Astrocyte (in vitro differentiated cells and primary cell): ENCODE results near the gene DNAJB12. TPM values are rescaled to one million over a fixed set of nuclear protein-coding genes. Genes with fewer than 3 reads are reported as not detected.

Source experiments
- DNase-seq: peaks from one replicate; pipeline ENCODE4 v3.0.0-alpha.2; 2010; ENCODE audit warnings: low read depth
- FAIRE-seq: peaks from 2 replicates; lab custom pipeline; 2011; peaks lifted over from hg19 to GRCh38; lab: Jason Lieb, UNC
- H2AFZ ChIP-seq: 2 replicates; pipeline ENCODE4 v1.6.0; 2012; ENCODE audit warnings: low read depth, low read length, inconsistent platforms
- H3K27ac ChIP-seq: 2 replicates; pipeline ENCODE4 v1.5.1; 2011; ENCODE audit warnings: low read depth, low read length, inconsistent platforms
- H3K27me3 ChIP-seq: 2 replicates; pipeline ENCODE4 v1.6.0; 2011; ENCODE audit warnings: low read length, inconsistent platforms; ENCODE audit not compliant: insufficient read depth
- H3K36me3 ChIP-seq: 2 replicates; pipeline ENCODE4 v1.5.1; 2011; ENCODE audit warnings: low read length, inconsistent platforms; ENCODE audit not compliant: insufficient read depth
- H3K4me1 ChIP-seq: 2 replicates; pipeline ENCODE4 v1.5.1; 2011; ENCODE audit warnings: low read length, inconsistent platforms; ENCODE audit not compliant: insufficient read depth
- H3K4me2 ChIP-seq: 2 replicates; pipeline ENCODE4 v1.6.0; 2012; ENCODE audit warnings: low read length, inconsistent platforms
- H3K4me3 ChIP-seq: 2 replicates; pipeline ENCODE4 v1.5.1; 2011; ENCODE audit warnings: low read depth, mild to moderate bottlenecking, low read length, inconsistent platforms; ENCODE audit not compliant: insufficient read depth
- H3K79me2 ChIP-seq: 2 replicates; pipeline ENCODE4 v1.6.0; 2012; ENCODE audit warnings: mild to moderate bottlenecking, low read length, inconsistent platforms; ENCODE audit not compliant: insufficient read depth
- H3K9ac ChIP-seq: 2 replicates; pipeline ENCODE4 v1.6.0; 2012; ENCODE audit warnings: mild to moderate bottlenecking, low read length, inconsistent platforms
- H3K9me3 ChIP-seq: 2 replicates; pipeline ENCODE4 v1.5.1; 2012; ENCODE audit warnings: low read depth, mild to moderate bottlenecking, low read length, inconsistent platforms; ENCODE audit not compliant: insufficient read depth
- H4K20me1 ChIP-seq: 2 replicates; pipeline ENCODE4 v1.6.0; 2012; ENCODE audit warnings: low read length, inconsistent platforms; ENCODE audit not compliant: insufficient read depth
- H3K27ac Mint-ChIP-seq: one replicate; pipeline ENCODE4 v1.8.0; 2021; ENCODE audit warnings: mild to moderate bottlenecking, mixed read lengths; ENCODE audit not compliant: unreplicated experiment
- H3K27me3 Mint-ChIP-seq: one replicate; pipeline ENCODE4 v1.8.0; 2021; ENCODE audit warnings: low read depth, mixed read lengths; ENCODE audit not compliant: unreplicated experiment
- H3K36me3 Mint-ChIP-seq: one replicate; pipeline ENCODE4 v1.8.0; 2021; ENCODE audit warnings: low read depth, mixed read lengths; ENCODE audit not compliant: unreplicated experiment
- H3K4me1 Mint-ChIP-seq: one replicate; pipeline ENCODE4 v1.8.0; 2021; ENCODE audit warnings: low read depth, mixed read lengths; ENCODE audit not compliant: unreplicated experiment
- H3K4me3 Mint-ChIP-seq: one replicate; pipeline ENCODE4 v1.8.0; 2021; ENCODE audit warnings: mild to moderate bottlenecking, moderate library complexity, mixed read lengths; ENCODE audit not compliant: unreplicated experiment
- H3K9me3 Mint-ChIP-seq: one replicate; pipeline ENCODE4 v1.8.0; 2021; ENCODE audit warnings: mild to moderate bottlenecking, mixed read lengths; ENCODE audit not compliant: unreplicated experiment
- CTCF ChIP-seq: IDR thresholded peaks from 2 replicates; pipeline ENCODE4 v1.5.1; 2011; ENCODE audit warnings: low read depth, mild to moderate bottlenecking, inconsistent platforms, low read length, moderate library complexity; ENCODE audit not compliant: insufficient read depth
- EZH2 ChIP-seq: IDR thresholded peaks from 2 replicates; pipeline ENCODE4 v1.6.1; 2012; ENCODE audit warnings: mild to moderate bottlenecking, low read length, inconsistent platforms; ENCODE audit not compliant: insufficient read depth
- total RNA-seq: library from RNA; stranded (reverse); gene quantifications from 2 replicates; pipeline ENCODE4 v1.2.1, GENCODE V29; 2021

The DNAJB12 gene
- total RNA-seq, 1 donor from 2014 or later = 24.3 TPM

- H3K4me2 ChIP-seq = no peak overlapping the region
- peaks cover 25% of the 10 kb centered on the region for H3K4me1 Mint-ChIP-seq
- H3K4me3 Mint-ChIP-seq = no peak overlapping the region
- H3K79me2 ChIP-seq = no peaks in the 10 kb centered on the region
- DNase-seq (no peak), FAIRE-seq (no peak)
- no peak overlapping the region for H3K27ac ChIP-seq
- no peak overlapping the region for H3K9ac ChIP-seq
- no peak overlapping the region for H2AFZ ChIP-seq
- H3K27me3 Mint-ChIP-seq = no peaks in the 10 kb centered on the region
- no peaks in the 10 kb centered on the region for H3K9me3 ChIP-seq
- no peaks in the 10 kb centered on the region for H3K36me3 ChIP-seq
- H3K4me1 ChIP-seq = peaks cover 21% of the 10 kb centered on the region
- no peaks in the 10 kb centered on the region for H4K20me1 ChIP-seq
- H3K27me3 ChIP-seq = no peaks in the 10 kb centered on the region
- TF ChIP-seq CTCF (no peak), EZH2 (no peak)
- no peaks in the 10 kb centered on the region for H3K9me3 Mint-ChIP-seq
- H3K27ac Mint-ChIP-seq = peak overlapping the region; percentile 79
- no peak overlapping the region for H3K4me3 ChIP-seq
- H3K36me3 Mint-ChIP-seq = no peaks in the 10 kb centered on the region
These were observed 44.1 kb downstream of the DNAJB12 start for GRCh38 chr10:72310636-72311035.

DNA sequence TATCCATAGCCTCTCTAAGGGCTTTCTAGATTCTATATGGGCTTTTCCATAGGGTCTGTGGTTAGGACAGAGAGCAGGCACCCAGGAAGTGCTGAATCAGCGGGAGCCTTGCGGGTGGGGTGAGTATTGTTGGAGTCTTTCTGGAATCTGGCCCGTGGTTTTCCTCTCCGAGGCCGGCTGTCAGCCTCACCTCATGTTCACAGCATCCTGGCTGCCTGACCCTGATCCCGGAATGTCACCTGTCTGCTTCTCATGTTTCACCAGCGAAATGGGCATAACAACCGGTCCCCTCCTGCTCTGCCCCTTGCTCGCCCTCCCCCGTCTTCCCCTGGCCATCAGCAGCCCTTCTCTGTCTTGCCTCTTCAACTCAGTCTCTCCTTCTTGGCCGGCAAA, 44.5 kb downstream of the DNAJB12 start:
- no peaks in the 10 kb centered on the region for H3K36me3 ChIP-seq
- Mint-ChIP-seq H3K27me3 (no peaks in the 10 kb centered on the region), H3K9me3 (no peaks in the 10 kb centered on the region), H3K27ac (peak overlapping the region; percentile 79), H3K36me3 (no peaks in the 10 kb centered on the region), H3K4me1 (peaks cover 25% of the 10 kb centered on the region), H3K4me3 (no peak overlapping the region)
- no peaks in the 10 kb centered on the region for H3K79me2 ChIP-seq
- no peak overlapping the region for H3K27ac ChIP-seq
- no peak overlapping the region for H3K4me3 ChIP-seq
- H3K9me3 ChIP-seq = no peaks in the 10 kb centered on the region
- FAIRE-seq (no peak), DNase-seq (no peak)
- TF ChIP-seq EZH2 (no peak), CTCF (no peak)
- H4K20me1 ChIP-seq = no peaks in the 10 kb centered on the region
- H2AFZ ChIP-seq = no peak overlapping the region
- H3K27me3 ChIP-seq = no peaks in the 10 kb centered on the region
- no peak overlapping the region for H3K9ac ChIP-seq
- no peak overlapping the region for H3K4me2 ChIP-seq
- peaks cover 19% of the 10 kb centered on the region for H3K4me1 ChIP-seq

DNA sequence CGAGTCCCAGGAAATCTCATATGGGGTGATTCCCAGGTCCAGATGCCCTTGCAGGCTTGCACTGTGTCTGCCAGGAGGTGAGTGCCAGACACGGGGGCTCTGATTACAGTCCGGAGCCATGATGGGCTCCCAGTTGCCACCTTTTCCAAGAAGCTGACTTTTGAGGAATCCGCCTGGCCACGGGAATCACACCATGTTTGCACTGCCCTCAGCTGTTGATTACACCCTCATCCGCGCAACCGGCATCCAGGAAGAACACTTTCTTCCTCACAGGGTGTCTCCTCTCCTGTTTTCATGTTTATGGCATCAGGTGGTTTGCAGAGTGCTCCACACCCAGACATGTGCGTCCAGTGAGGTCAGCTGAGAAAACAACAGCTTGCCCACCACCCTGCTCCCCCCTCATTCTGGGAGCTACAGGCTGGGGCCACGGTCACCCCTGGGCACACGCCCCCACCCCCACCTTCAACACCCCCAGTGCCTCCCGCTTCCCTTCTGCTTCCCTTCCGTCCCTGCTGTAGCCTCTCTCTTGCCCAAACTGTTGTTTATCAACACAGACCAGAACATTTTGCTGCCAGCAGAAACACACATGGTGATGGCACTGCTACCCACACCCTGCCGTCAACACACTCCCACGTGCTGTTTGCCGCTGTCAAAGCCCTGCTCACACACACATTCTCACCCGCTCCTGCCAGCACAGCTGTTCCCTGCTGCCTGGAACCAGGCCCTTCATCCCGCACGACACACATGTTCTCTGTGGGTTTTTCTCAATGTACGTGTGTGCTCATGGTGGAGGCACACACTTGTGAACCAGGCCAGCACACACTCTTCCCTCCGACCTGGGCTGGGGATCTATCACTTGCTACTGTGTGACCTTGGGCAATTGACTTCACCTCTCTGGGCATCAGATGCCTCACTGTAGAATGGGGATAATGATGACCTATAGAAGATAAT, 45.2 kb downstream of the DNAJB12 start:
- H3K36me3 Mint-ChIP-seq = no peaks in the 10 kb centered on the region
- peak overlapping the region; percentile 79 for H3K27ac Mint-ChIP-seq
- FAIRE-seq = no peak
- Histone ChIP-seq H3K4me2 (no peak overlapping the region), H3K27me3 (no peaks in the 10 kb centered on the region), H3K36me3 (no peaks in the 10 kb centered on the region), H3K4me1 (peaks cover 19% of the 10 kb centered on the region), H2AFZ (no peak overlapping the region), H4K20me1 (no peaks in the 10 kb centered on the region), H3K27ac (no peak overlapping the region), H3K4me3 (no peak overlapping the region), H3K9ac (peak overlapping the region; percentile 1), H3K79me2 (no peaks in the 10 kb centered on the region), H3K9me3 (no peaks in the 10 kb centered on the region)
- H3K27me3 Mint-ChIP-seq = no peaks in the 10 kb centered on the region
- TF ChIP-seq EZH2 = no peak
- TF ChIP-seq CTCF = no peak
- DNase-seq = no peak
- no peaks in the 10 kb centered on the region for H3K9me3 Mint-ChIP-seq
- peaks cover 26% of the 10 kb centered on the region for H3K4me1 Mint-ChIP-seq
- no peak overlapping the region for H3K4me3 Mint-ChIP-seq
